Endothelial cell of umbilical vein (primary cell): Measurements from ENCODE around the gene NFKBIA. TPM values are rescaled to one million over a fixed set of nuclear protein-coding genes. Genes with fewer than 3 reads are reported as not detected.

Experiments used
- BruUV-seq: library from RNA; stranded (reverse); fragments of 400-500 nt; replicated peaks from 2 replicates; lab custom pipeline; 2021; lab: Mats Ljungman, UMichigan
- CTCF ChIA-PET: fragments of 300-600, 350-600 bp; sonication (Branson Sonifier 250); formaldehyde crosslinking; loops from one replicate; lab custom pipeline; 2021; ENCODE audit warnings: antibody characterized with exemption, inconsistent platforms; lab: Charles Lee
- POLR2A ChIA-PET: fragments of 300-600, 350-600 bp; sonication (Branson Sonifier 250); formaldehyde crosslinking; loops from one replicate; lab custom pipeline; 2021; ENCODE audit warnings: antibody characterized with exemption, inconsistent platforms; lab: Charles Lee
- DNase-seq: peaks from one replicate; pipeline ENCODE4 v3.0.0-alpha.2; 2011; ENCODE audit warnings: low read depth, low spot score
- FAIRE-seq: peaks from 2 replicates; lab custom pipeline; 2011; peaks lifted over from hg19 to GRCh38; lab: Jason Lieb, UNC
- H2AFZ ChIP-seq: 2 replicates; pipeline ENCODE4 v1.6.0; 2012; ENCODE audit warnings: low read depth, low read length, control low read depth, inconsistent platforms
- H3K27ac ChIP-seq: 2 replicates; pipeline ENCODE4 v1.5.1; 2011; ENCODE audit warnings: low read depth, mild to moderate bottlenecking, control low read depth, low read length, moderate library complexity; ENCODE audit not compliant: insufficient read depth
- H3K27me3 ChIP-seq, 2 experiments: 2 replicates each; pipeline versions ENCODE4 v1.6.0 to v1.6.1; 2011; ENCODE audit warnings: low read length in 2 of 2, mixed read lengths in 1 of 2; ENCODE audit not compliant: control insufficient read depth in 2 of 2, insufficient read depth in 2 of 2
- H3K36me3 ChIP-seq, 2 experiments: 2 replicates in 1 of 2; 3 replicates in 1 of 2; pipeline ENCODE4 v1.5.1; 2011; ENCODE audit warnings: low read length in 2 of 2, mild to moderate bottlenecking in 1 of 2, moderate library complexity in 1 of 2; ENCODE audit not compliant: control insufficient read depth in 2 of 2, insufficient read depth in 2 of 2; ENCODE audit errors: extremely low read depth in 1 of 2
- H3K4me1 ChIP-seq: 3 replicates; pipeline ENCODE4 v1.5.1; 2011; ENCODE audit warnings: mild to moderate bottlenecking, low read length; ENCODE audit not compliant: control insufficient read depth, insufficient read depth; ENCODE audit errors: extremely low read depth
- H3K4me2 ChIP-seq: 2 replicates; pipeline ENCODE4 v1.6.1; 2011; ENCODE audit warnings: low read length, control low read depth, mixed read lengths; ENCODE audit not compliant: insufficient read depth
- H3K4me3 ChIP-seq, 3 experiments: fragments of 200-600 bp in 1 of 3; sonication (generic), shearing (Covaris generic) in 1 of 3; replicated peaks in 1 of 3; 2 replicates each; pipeline ENCODE4 v1.5.1; 2011 to 2016; ENCODE audit warnings: control low read depth in 3 of 3, low read length in 3 of 3, mild to moderate bottlenecking in 2 of 3, inconsistent platforms in 1 of 3, low read depth in 1 of 3, moderate library complexity in 1 of 3; ENCODE audit not compliant: insufficient read depth in 1 of 3
- H3K79me2 ChIP-seq: 2 replicates; pipeline ENCODE4 v1.6.0; 2012; ENCODE audit warnings: low read length, inconsistent platforms; ENCODE audit not compliant: control insufficient read depth, insufficient read depth
- H3K9ac ChIP-seq: replicated peaks from 2 replicates; pipeline ENCODE3; 2011; ENCODE audit warnings: low read length, control low read depth; ENCODE audit not compliant: insufficient read depth; ENCODE audit errors: extremely low read depth
- H3K9me1 ChIP-seq: replicated peaks from 3 replicates; pipeline ENCODE4 v1.6.0; 2011; ENCODE audit warnings: mild to moderate bottlenecking, low read length; ENCODE audit not compliant: control insufficient read depth, insufficient read depth; ENCODE audit errors: extremely low read depth
- H3K9me3 ChIP-seq: replicated peaks from 2 replicates; pipeline ENCODE4 v1.5.1; 2012; ENCODE audit warnings: low read length, inconsistent platforms; ENCODE audit not compliant: control insufficient read depth, insufficient read depth
- H4K20me1 ChIP-seq: replicated peaks from 2 replicates; pipeline ENCODE3; 2011; ENCODE audit warnings: mild to moderate bottlenecking, low read length; ENCODE audit not compliant: control insufficient read depth, insufficient read depth; ENCODE audit errors: extremely low read depth
- CTCF ChIP-seq, 2 donors: IDR thresholded peaks; 1 replicate in 1 of 2; 2 replicates in 1 of 2; pipeline ENCODE4 v1.5.1; 2011; ENCODE audit warnings: low read length in 2 of 2, mild to moderate bottlenecking in 2 of 2, moderate library complexity in 2 of 2, control low read depth in 1 of 2, inconsistent platforms in 1 of 2, low read depth in 1 of 2; ENCODE audit not compliant: insufficient read depth in 1 of 2; ENCODE audit errors: extremely low read depth in 1 of 2
- EZH2 ChIP-seq: IDR thresholded peaks from 2 replicates; pipeline ENCODE4 v1.6.1; 2012; ENCODE audit warnings: borderline replicate concordance, low read depth, mild to moderate bottlenecking, moderate library complexity, low read length, inconsistent platforms; ENCODE audit not compliant: severe bottlenecking
- FOS ChIP-seq: IDR thresholded peaks from 2 replicates; pipeline ENCODE4 v1.6.1; 2011; ENCODE audit warnings: mild to moderate bottlenecking, low read length, moderate library complexity, borderline replicate concordance; ENCODE audit not compliant: insufficient read depth
- GATA2 ChIP-seq: IDR thresholded peaks from 2 replicates; pipeline ENCODE4 v1.7.0; 2011; ENCODE audit warnings: low read depth, mild to moderate bottlenecking, moderate library complexity, mixed read lengths, low read length; ENCODE audit not compliant: insufficient read length, insufficient read depth
- JUN ChIP-seq: IDR thresholded peaks from 2 replicates; pipeline ENCODE4 v1.6.1; 2011; ENCODE audit warnings: borderline replicate concordance, low read depth; ENCODE audit not compliant: insufficient read length, insufficient read depth
- MAX ChIP-seq: IDR thresholded peaks from 2 replicates; pipeline ENCODE4 v1.6.1; 2011; ENCODE audit not compliant: insufficient read depth, insufficient read length
- MYC ChIP-seq: IDR thresholded peaks from one replicate; pipeline ENCODE4 v1.6.1; 2011; ENCODE audit warnings: mild to moderate bottlenecking, low read depth, low read length
- POLR2A ChIP-seq: IDR thresholded peaks from 2 replicates; pipeline ENCODE4 v1.6.1; 2012; ENCODE audit warnings: low read depth, mild to moderate bottlenecking, control low read depth, low read length
- POLR2AphosphoS5 ChIP-seq: IDR thresholded peaks from 2 replicates; pipeline ENCODE4 v1.6.1; 2012; ENCODE audit warnings: low read depth, mild to moderate bottlenecking, control low read depth, low read length, moderate library complexity; ENCODE audit not compliant: insufficient read depth
- dilution Hi-C: fragments of 300-500 bp; cut with MboI; formaldehyde crosslinking; loops from one replicate; pipeline ENCODE4 v1.15.0; 2019; ENCODE audit warnings: low sequenced_read_pairs; ENCODE audit not compliant: extremely low pct_ligation_motif_present
- intact Hi-C: fragments of 100-400 bp; cut with micrococcal nuclease; formaldehyde crosslinking; loops from one replicate; pipeline ENCODE4 v1.10.0; 2022
- polyA plus RNA-seq, 4 experiments: library from polyadenylated mRNA; depleted of rRNA in 3 of 4; stranded (reverse) in 3 of 4; unstranded in 1 of 4; fragments of >200 nt; gene quantifications; 2 replicates each; pipeline versions ENCODE4 v1.2.1 to v1.2.3, GENCODE V29; 2011 to 2012; ENCODE audit warnings: missing spikeins in 1 of 4
- total RNA-seq: library from RNA; stranded (reverse); gene quantifications from 2 replicates; pipeline ENCODE4 v1.2.3, GENCODE V29; 2021

Gene NFKBIA
- total and polyA plus RNA-seq, 2 donors (not counting 3 experiments of a cell fraction or from before 2014, with no cell fraction given) = 55.7 to 82.8 TPM

- POLR2A ChIA-PET = no interaction called here
- no peak overlapping the region for H3K27ac ChIP-seq
- H3K4me1 ChIP-seq = peaks cover 1% of the 10 kb centered on the region
- H3K9me1 ChIP-seq = no peaks in the 10 kb centered on the region
- intact Hi-C loops (no loop called here), dilution Hi-C loops (no loop called here)
- H3K27me3 ChIP-seq = no peaks in the 10 kb centered on the region
- no peaks in the 10 kb centered on the region for H4K20me1 ChIP-seq
- CTCF ChIA-PET = interaction anchor here (1.7 kb wide), 1 partner anchor 23 kb away, joined by 5 read pairs; no protein-coding TSS in a partner anchor
- no peak overlapping the region for H3K4me2 ChIP-seq
- no peak overlapping the region for H2AFZ ChIP-seq
- peak; percentile 22 for TF ChIP-seq JUN
- TF ChIP-seq MAX = no peak
- no peak for TF ChIP-seq GATA2
- no peak for TF ChIP-seq POLR2AphosphoS5
- TF ChIP-seq FOS = peak; percentile 28
- no peak for TF ChIP-seq POLR2A
- TF ChIP-seq MYC = no peak
- no peaks in the 10 kb centered on the region for H3K36me3 ChIP-seq
- no TSS peak for BruUV-seq
- no peaks in the 10 kb centered on the region for H3K79me2 ChIP-seq
- no peaks in the 10 kb centered on the region for H3K9me3 ChIP-seq
- FAIRE-seq = peak; percentile 70
- no peak overlapping the region for H3K4me3 ChIP-seq
- no peak overlapping the region for H3K9ac ChIP-seq
- no peak for DNase-seq
These were observed 13.8 kb downstream of the NFKBIA start for GRCh38 chr14:35390577-35391387.

GRCh38 chr14:35389315-35389667, 15.3 kb downstream of the NFKBIA start:
- Histone ChIP-seq H3K4me3 (no peak overlapping the region), H3K27me3 (no peaks in the 10 kb centered on the region), H3K9me3 (no peaks in the 10 kb centered on the region), H3K4me2 (no peak overlapping the region), H3K4me1 (peaks cover 16% of the 10 kb centered on the region), H3K9me1 (no peaks in the 10 kb centered on the region), H3K9ac (no peak overlapping the region), H3K36me3 (no peaks in the 10 kb centered on the region), H3K79me2 (no peaks in the 10 kb centered on the region), H4K20me1 (no peaks in the 10 kb centered on the region), H3K27ac (no peak overlapping the region), H2AFZ (no peak overlapping the region)
- TF ChIP-seq FOS (no peak), CTCF (IDR thresholded peaks at IDR 0.05; ENCODE audit: extremely low read depth in 1 of 2, insufficient read depth in 1 of 2, low read depth in 1 of 2, low read length in 2 of 2) (no peak), MYC (no peak), EZH2 (no peak), POLR2AphosphoS5 (no peak)
- DNase-seq (no peak), FAIRE-seq (no peak)
- BruUV-seq = no TSS peak
- dilution Hi-C loops = no loop called here
- POLR2A ChIA-PET = no interaction called here
- intact Hi-C loops = no loop called here
- CTCF ChIA-PET = interaction anchor here (0.7 to 1.7 kb wide), 2 partner anchors 8 to 21 kb away, joined by 3 to 5 read pairs; no protein-coding TSS in a partner anchor
